Measurements from ENCODE around the gene ARG2.

Gene ARG2

DNA sequence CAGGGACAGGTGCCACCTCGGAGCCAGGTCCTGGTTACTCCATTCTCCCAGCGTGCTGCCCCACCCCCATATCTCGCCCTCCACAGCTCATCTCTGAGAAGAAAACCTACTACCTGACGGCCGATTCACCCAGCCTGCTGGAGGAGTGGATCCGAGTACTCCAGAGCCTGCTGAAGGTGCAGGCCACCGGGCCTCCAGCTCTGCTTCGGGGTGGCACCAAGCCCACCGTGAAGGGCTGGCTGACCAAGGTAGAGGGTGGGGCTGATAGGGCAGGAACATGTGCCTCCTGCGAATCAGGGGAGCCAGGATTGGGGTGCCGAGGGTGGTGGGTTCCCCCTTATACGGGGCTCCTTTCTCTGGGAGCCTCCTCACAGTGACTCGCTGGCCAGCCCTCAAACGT lies 45.6 kb upstream of the ARG2 start:
- DNase-seq (ENCODE audit: low read depth in 2 of 2), result no peak
- no peak for TF ChIP-seq CTCF (IDR thresholded peaks at IDR 0.05; ENCODE audit: low read depth, low read length)
- no peak overlapping the region for H3K4me3 ChIP-seq (replicated peaks in 1 of 2; ENCODE audit: low read depth in 2 of 2, low read length in 2 of 2)

DNA sequence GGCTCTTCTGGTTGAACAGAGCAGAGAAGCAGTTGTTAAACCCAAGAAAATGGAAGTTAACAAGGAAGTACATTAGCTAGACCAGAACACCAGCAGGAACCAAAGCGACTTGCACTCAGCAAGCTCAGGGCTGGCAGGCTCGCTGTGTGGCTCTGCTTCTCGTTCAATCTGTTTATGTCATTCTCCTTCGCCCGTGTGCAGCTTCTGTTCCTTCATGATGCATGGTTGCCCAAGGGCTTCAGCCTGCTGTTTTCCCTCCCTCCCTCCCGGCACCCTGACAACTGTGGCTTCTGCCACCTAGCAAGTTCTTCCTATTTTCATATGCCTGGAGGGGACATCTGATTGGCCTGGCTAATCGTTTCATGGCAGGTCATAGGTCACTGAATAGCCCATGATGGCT lies 44.9 kb upstream of the ARG2 start:
- DNase-seq (ENCODE audit: low read depth in 2 of 2), result no peak
- H3K4me3 ChIP-seq (replicated peaks in 1 of 2; ENCODE audit: low read depth in 2 of 2, low read length in 2 of 2), result no peak overlapping the region
- no peak for TF ChIP-seq CTCF (IDR thresholded peaks at IDR 0.05; ENCODE audit: low read depth, low read length)

DNA sequence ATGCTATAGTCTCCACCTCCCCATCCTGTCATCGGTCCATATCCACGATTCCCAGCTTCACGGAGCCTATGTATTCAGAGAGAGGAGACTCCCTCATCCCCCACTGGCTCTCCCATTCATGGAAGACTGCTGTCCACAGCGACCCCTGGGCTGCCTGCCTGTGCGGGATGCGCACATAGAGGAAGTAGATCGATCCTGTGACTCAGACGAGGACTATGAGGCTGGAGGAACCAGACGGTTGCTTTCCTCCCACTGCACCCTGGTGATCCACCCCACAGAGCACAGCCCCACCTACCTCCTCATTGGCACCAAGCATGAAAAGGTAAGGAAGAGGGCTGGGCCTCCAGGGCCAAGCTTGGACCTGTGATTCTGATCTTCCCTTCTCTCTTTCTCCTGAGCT lies 44.0 kb upstream of the ARG2 start:
- no peak for DNase-seq (ENCODE audit: low read depth in 2 of 2)
- no peak for TF ChIP-seq CTCF (IDR thresholded peaks at IDR 0.05; ENCODE audit: low read depth, low read length)

DNA sequence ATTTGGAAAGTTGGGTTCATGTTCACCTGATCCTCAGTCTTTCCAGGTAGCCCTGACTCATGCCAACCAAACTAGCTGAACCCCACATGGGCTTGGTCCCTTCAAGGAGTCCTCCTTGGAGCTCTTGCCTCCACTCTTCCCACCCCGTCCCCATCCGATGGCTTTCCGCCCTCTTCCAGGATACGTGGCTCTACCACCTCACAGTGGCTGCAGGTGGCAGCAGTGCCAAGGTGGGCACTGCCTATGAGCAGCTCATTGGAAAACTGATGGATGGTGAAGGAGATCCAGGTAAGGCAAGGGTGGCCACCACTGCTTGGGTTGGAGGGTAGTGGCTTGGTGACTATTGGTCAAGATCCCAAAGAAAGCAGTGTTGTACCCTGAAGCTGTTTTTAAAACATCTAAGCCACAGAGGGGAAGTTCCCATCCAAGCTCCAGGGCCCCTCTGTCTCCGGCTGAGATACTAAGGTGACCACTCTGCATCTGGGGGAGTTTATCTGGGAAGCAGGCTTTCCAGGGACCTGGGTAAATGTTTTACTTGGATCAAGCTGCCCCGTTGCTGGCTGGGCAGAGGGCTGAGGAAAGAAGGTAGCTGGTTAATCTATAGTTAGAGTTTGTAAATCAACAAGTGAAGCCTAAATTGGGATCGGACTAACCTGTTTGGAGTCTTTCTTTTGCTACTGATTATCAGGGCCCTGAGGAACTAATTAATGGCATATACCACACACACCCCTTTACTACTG lies 43.3 kb upstream of the ARG2 start:
- H3K4me3 ChIP-seq (replicated peaks in 1 of 2; ENCODE audit: low read depth in 2 of 2, low read length in 2 of 2), result no peak overlapping the region
- no peak for TF ChIP-seq CTCF (IDR thresholded peaks at IDR 0.05; ENCODE audit: low read depth, low read length)
- DNase-seq (ENCODE audit: low read depth in 2 of 2), result no peak

More for the DNA sequence above, 44.0 kb upstream of the ARG2 start:
- H3K4me3 ChIP-seq (replicated peaks in 1 of 2; ENCODE audit: low read depth in 2 of 2, low read length in 2 of 2), result no peak overlapping the region

- H3K4me3 ChIP-seq (replicated peaks in 1 of 2; ENCODE audit: low read depth in 2 of 2, low read length in 2 of 2), result no peak overlapping the region
- no peak for TF ChIP-seq CTCF (IDR thresholded peaks at IDR 0.05; ENCODE audit: low read depth, low read length)
- DNase-seq (ENCODE audit: low read depth in 2 of 2), result peak in 1 of 2 donors; percentile 16
These were observed 42.4 kb upstream of the ARG2 start for GRCh38 chr14:67577181-67577808.

GRCh38 chr14:67577909-67578749 lies 41.6 kb upstream of the ARG2 start:
- no peak for TF ChIP-seq CTCF (IDR thresholded peaks at IDR 0.05; ENCODE audit: low read depth, low read length)
- no peak for DNase-seq (ENCODE audit: low read depth in 2 of 2)
- H3K4me3 ChIP-seq (replicated peaks in 1 of 2; ENCODE audit: low read depth in 2 of 2, low read length in 2 of 2), result no peak overlapping the region

Measured in cardiac fibroblast (primary cell).